Activated T-cell treated with anti-CD3 and anti-CD28 coated beads, Interleukin-2, amount 50 U/mL, for 1 hour (primary cell): ENCODE measurements around the gene NUDT16L1.

Experiments
- DNase-seq: peaks from one replicate; pipeline ENCODE4 v3.0.0-alpha.2; 2020

NUDT16L1 gene

GRCh38 chr16:4683255-4684057 lies 9.9 kb upstream of the NUDT16L1 start:
- no peak for DNase-seq

- DNase-seq = no peak
Measured at GRCh38 chr16:4684058-4684715, 9.2 kb upstream of the NUDT16L1 start.

- no peak for DNase-seq
Measured at GRCh38 chr16:4684763-4685162, 8.6 kb upstream of the NUDT16L1 start.

- no peak for DNase-seq
Measured at GRCh38 chr16:4685292-4685691, 8.1 kb upstream of the NUDT16L1 start.

GRCh38 chr16:4685776-4686496 lies 7.4 kb upstream of the NUDT16L1 start:
- no peak for DNase-seq

- no peak for DNase-seq
Measured at GRCh38 chr16:4686497-4687210, 6.7 kb upstream of the NUDT16L1 start.

GRCh38 chr16:4687416-4687815 lies 5.9 kb upstream of the NUDT16L1 start:
- DNase-seq = no peak

- no peak for DNase-seq
Measured at GRCh38 chr16:4687946-4688673, 5.3 kb upstream of the NUDT16L1 start.

GRCh38 chr16:4688674-4689045 lies 4.7 kb upstream of the NUDT16L1 start:
- no peak for DNase-seq

- no peak for DNase-seq
Measured at GRCh38 chr16:4689091-4689671, 4.2 kb upstream of the NUDT16L1 start.

- no peak for DNase-seq
Measured at GRCh38 chr16:4689864-4690704, 3.3 kb upstream of the NUDT16L1 start.

GRCh38 chr16:4690946-4691665 lies 2.3 kb upstream of the NUDT16L1 start:
- DNase-seq = no peak

GRCh38 chr16:4691666-4692412 lies 1.5 kb upstream of the NUDT16L1 start:
- DNase-seq = no peak

- no peak for DNase-seq
Measured at GRCh38 chr16:4692460-4693295, 684 bp upstream of the NUDT16L1 start.

- peak; percentile 67 for DNase-seq
Measured at GRCh38 chr16:4693956-4694641, 737 bp downstream of the NUDT16L1 start.

- DNase-seq = no peak
Measured at GRCh38 chr16:4694642-4695451, 1.5 kb downstream of the NUDT16L1 start.
